Astrocyte (in vitro differentiated cells and primary cell): ENCODE measurements around the gene THADA.

Experiments
- CTCF ChIP-seq: IDR thresholded peaks from 2 replicates; pipeline ENCODE4 v1.5.1; 2011; ENCODE audit warnings: low read depth, mild to moderate bottlenecking, inconsistent platforms, low read length, moderate library complexity; ENCODE audit not compliant: insufficient read depth
- EZH2 ChIP-seq: IDR thresholded peaks from 2 replicates; pipeline ENCODE4 v1.6.1; 2012; ENCODE audit warnings: mild to moderate bottlenecking, low read length, inconsistent platforms; ENCODE audit not compliant: insufficient read depth

- TF ChIP-seq CTCF (no peak), EZH2 (no peak)
Measured at GRCh38 chr2:43637030-43637803, 41.4 kb upstream of the THADA start, which contains the start of gene PLEKHH2.
